Glomerular endothelial cell (primary cell): ENCODE results near the gene MORN5. TPM values are rescaled to one million over a fixed set of nuclear protein-coding genes. Genes with fewer than 3 reads are reported as not detected.

Experiments used
- DNase-seq: peaks from one replicate; pipeline ENCODE4 v3.0.0-alpha.2; 2011; ENCODE audit warnings: low read depth, low spot score; ENCODE audit errors: extremely low read depth
- total RNA-seq: library from RNA; depleted of rRNA; stranded (reverse); fragments of >200 nt; gene quantifications from 2 replicates; pipeline ENCODE4 v1.2.3, GENCODE V29; 2015

MORN5 gene
- total RNA-seq, 1 donor from 2014 or later: not detected

GRCh38 chr9:122227575-122227900 is 67.8 kb downstream of the MORN5 start:
- DNase-seq: no peak

- DNase-seq: no peak
These were observed 68.5 kb downstream of the MORN5 start for GRCh38 chr9:122228191-122228567.

DNA sequence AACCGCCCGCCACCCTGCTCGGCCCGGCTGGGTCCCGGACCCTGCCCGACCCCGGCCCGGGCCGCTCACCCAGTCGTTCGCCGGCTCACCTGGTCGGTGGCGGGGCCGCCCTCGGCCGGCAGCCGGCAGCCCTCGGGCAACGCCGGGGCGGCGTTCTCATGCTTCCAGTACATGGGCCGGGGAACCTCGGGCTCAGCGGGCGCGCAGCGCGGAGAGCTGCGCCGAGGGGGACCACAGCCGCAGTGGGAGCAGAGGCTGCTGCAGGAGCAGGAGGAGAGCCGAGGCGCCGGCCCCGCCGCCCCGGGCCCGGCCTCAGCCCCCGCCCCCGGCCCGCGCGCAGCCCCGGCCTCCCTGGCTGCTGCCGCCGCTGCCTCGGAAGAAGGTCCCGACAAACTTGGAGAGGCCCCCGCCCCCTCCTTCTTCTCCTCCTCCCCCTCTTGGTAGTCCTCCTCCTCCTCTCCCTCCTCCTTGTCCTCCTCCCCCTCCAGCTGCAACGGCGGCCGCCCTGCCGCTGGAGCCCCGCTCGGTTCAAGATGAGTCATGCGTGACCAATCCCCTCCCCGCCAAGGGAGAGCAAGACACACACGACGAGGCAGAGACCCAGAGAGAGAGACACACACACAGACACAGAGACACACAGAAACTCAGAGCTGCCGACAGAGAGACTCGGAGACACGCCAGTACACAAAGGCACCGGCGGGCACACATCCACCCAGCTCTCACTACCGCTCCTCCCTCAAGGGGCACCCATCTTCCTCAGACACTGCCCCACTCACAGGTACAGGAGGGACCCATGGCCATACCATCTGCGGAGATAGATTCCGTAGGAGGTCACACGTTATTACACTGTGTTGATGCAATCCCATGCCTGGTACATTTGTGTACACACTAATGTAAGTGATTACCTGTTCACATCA is 69.1 kb downstream of the MORN5 start, which contains the start of gene LHX6:
LHX6 (minus strand) TSS at position 390 of the 917 bp plus-strand sequence; CDS start at position 173, 217 bp downstream.
- DNase-seq: no peak

DNA sequence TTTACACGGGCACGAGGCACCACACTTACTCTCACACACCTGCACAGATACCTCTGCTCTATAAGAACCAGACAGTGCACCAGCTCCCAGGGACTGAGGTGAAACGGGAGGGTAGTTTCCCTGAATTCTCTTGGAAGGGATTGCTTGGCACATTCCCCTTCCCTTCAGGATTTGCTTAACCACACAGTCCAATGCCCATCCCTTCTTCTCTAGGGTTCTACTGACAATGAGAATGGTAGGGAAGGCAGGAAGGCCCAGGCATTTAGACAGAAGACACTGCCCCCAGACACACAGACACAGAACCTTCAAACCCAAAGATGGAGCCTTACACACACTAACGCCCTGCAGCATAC is 69.8 kb downstream of the MORN5 start:
- no peak for DNase-seq

DNA sequence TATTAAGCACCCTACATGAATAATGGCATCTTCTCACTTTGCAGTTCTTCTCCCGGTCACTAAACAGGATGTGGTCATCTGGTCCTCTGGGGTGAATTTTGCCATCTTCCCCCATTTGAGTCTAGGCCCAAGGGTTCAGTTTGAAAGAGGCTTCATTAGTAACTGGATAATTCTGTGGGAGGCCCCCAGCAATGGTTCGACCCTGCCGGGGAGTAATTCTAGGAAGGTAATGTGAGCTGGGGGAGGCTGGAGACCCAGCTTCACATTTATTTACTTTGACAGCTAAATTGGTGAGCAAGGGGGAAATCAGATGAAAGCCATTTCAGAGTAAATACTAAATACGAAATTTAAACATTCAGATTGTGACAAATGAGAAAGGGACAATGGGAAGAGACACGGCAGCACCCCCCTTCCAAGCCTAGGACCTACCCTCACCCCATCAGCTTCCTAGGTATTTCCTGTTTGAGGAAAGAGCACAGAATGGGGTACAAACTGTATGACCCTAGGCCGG is 73.1 kb downstream of the MORN5 start:
- no peak for DNase-seq

DNA sequence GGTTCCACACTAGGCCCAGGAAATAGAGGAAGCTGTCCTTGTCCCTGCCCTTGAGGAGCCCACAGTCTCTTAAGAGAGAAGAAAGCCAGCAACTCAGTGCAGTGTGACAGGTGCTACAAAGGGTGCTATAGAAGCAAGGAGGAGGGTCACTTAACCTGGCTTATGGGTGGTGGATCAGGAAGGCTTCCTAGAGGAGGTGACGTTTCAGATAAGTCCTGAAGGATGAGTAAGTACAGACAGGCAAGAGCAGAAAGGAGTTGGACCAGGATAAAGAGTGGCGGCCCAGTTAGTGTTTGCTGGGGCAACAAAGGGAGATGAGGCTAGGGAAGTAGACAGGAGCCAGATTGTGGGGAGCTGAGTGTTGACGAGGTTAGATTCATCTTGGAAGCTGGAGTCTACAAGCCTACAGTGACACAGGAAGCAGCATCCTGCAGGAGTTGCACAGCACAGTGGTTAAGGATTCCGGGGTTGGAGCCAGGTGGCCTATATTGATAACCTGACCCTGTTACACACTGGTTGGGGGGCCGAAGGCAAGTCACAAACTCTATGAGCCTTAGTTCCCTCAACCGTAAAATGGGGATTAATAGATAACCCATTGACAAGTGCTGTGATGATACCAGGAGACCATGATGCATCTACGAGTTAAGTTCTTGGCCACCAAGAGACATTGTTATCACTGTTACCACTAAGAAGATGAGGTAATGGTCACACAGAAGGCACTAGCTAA is 74.5 kb downstream of the MORN5 start:
- no peak for DNase-seq

- no peak for DNase-seq
These were observed 77.0 kb downstream of the MORN5 start for GRCh38 chr9:122236681-122237080.

- DNase-seq: no peak
These were observed 80.0 kb downstream of the MORN5 start for GRCh38 chr9:122239722-122240121.

DNA sequence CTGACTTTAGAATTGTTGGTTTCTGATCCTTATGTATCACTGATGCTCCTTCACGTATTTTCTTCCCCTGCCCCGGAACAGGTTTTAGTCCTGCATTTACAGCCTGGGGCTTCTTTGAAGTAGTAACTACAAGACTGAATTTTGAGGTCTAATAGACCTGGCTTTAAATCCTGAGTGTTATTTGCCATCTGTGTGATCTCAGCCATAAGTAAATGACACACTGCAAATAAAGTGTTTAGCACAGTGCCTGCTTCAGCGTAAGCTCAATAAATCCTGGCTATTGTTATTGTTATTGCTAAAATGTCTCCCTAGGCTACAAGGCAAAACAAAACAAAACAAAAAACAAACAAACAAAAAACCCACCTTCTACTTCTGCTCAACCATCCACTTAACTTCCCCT is 84.6 kb downstream of the MORN5 start:
- DNase-seq: no peak

DNA sequence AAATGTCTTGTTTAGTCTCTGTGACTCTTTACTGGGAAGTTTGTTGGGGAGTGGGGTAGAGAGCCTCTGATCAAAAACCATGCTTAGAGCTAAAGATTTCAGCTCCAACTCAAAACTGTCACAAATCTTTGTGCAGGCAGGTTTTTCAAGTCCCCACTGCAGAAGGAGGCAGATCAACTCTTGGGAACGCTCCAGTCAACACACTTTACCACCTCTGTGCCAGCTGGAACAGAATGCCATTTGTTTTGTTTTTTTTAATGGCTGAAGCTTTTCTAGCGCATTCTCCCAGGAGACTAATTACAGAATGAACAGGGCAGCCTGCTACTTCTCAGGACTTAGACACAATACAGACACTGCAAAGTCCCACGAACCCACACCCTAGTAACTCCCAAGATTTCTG is 87.0 kb downstream of the MORN5 start:
- DNase-seq: no peak

DNA sequence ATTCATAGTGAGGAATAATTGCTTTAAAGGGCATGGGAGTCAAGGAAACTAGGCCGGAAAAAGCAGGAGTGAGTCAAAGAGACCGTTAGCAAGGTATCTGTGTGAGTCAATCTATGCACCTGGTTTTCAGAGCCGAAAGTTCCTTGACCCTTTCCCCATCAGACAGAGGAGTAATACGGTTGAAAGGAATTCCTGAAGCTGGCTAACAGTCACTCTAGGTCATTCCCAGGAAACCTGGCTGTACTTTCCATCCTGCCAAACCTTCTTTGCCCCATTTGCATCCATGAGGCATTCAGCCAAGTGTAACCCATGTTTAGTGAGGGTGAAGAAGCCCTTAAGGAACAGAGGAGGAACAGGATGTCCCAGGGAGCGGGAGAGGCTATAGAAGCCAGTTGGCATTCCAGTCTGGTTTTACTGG is 88.7 kb downstream of the MORN5 start:
- peak; percentile 77 for DNase-seq

Other genes starting within 250 kb of the MORN5 start
- 4.6 and 8.2 TPM in 2 replicates for gene TTLL11, start 66.6 kb upstream of the MORN5 start, total RNA-seq
- gene NDUFA8, start 129 bp upstream of the MORN5 start, total RNA-seq: 49.5 and 88.0 TPM in 2 replicates
- 31.7 and 32.0 TPM in 2 replicates for gene LHX6, start 69.0 kb downstream of the MORN5 start, total RNA-seq
- gene RBM18, start 104.9 kb downstream of the MORN5 start, total RNA-seq: 8.7 and 16.9 TPM in 2 replicates
- 20.2 and 26.7 TPM in 2 replicates for gene MRRF, start 105.0 kb downstream of the MORN5 start, total RNA-seq
- gene PTGS1, start 211.1 kb downstream of the MORN5 start, total RNA-seq: 1.1 and 4.2 TPM in 2 replicates